Spleen (tissue), 11 donors: ENCODE results near the gene FAM222B. TPM values are rescaled to one million over a fixed set of nuclear protein-coding genes. Genes with fewer than 3 reads are reported as not detected.

Experiments
- DNase-seq: peaks from one replicate; pipeline ENCODE4 v3.0.0-alpha.2; 2020
- H3K27ac ChIP-seq, 8 donors: fragments of 200-600 bp; sonication (generic) in 7 of 8; 1 replicate in 4 of 8; 2 replicates in 4 of 8; pipeline versions ENCODE4 v1.5.0 to v1.8.0; 2016 to 2021; ENCODE audit warnings: inconsistent platforms in 4 of 8, mild to moderate bottlenecking in 4 of 8, moderate library complexity in 1 of 8
- H3K27me3 ChIP-seq, 7 donors: fragments of 200-600 bp; sonication (generic) in 6 of 7; replicated peaks in 1 of 7; 1 replicate in 4 of 7; 2 replicates in 3 of 7; pipeline versions ENCODE4 v1.5.0 to v1.8.0; 2016 to 2021; ENCODE audit warnings: inconsistent platforms in 3 of 7, mild to moderate bottlenecking in 1 of 7
- H3K36me3 ChIP-seq, 6 donors: fragments of 200-600 bp; sonication (generic) in 5 of 6; 1 replicate in 4 of 6; 2 replicates in 2 of 6; pipeline versions ENCODE4 v1.5.0 to v1.8.0; 2016 to 2021; ENCODE audit warnings: inconsistent platforms in 2 of 6
- H3K4me1 ChIP-seq, 6 donors: fragments of 200-600 bp; sonication (generic) in 5 of 6; 1 replicate in 3 of 6; 2 replicates in 3 of 6; pipeline versions ENCODE4 v1.5.0 to v1.8.0; 2016 to 2021; ENCODE audit warnings: inconsistent platforms in 3 of 6
- H3K4me3 ChIP-seq, 8 donors: fragments of 200-600 bp; sonication (generic) in 7 of 8; 1 replicate in 4 of 8; 2 replicates in 4 of 8; pipeline versions ENCODE4 v1.5.0 to v1.8.0; 2016 to 2021; ENCODE audit warnings: inconsistent platforms in 4 of 8, mild to moderate bottlenecking in 4 of 8, moderate library complexity in 2 of 8
- H3K9me3 ChIP-seq, 8 donors: fragments of 200-600 bp; sonication (generic) in 7 of 8; 1 replicate in 4 of 8; 2 replicates in 4 of 8; pipeline versions ENCODE4 v1.5.0 to v1.8.0; 2016 to 2021; ENCODE audit warnings: inconsistent platforms in 4 of 8
- POLR2A ChIP-seq, 3 donors: fragments of 450-650 bp; IDR thresholded peaks; one replicate each; pipeline ENCODE4 v1.5.1; 2017; ENCODE audit warnings: antibody characterized with exemption in 3 of 3, mild to moderate bottlenecking in 1 of 3
- POLR2AphosphoS5 ChIP-seq, 3 donors: sonication (generic); formaldehyde crosslinking; IDR thresholded peaks; one replicate each; pipeline ENCODE4 v1.5.1; 2017; ENCODE audit warnings: antibody characterized with exemption in 3 of 3
- WGBS, 5 donors: extraction: QIAGEN DNeasy Blood & Tissue Kit in 3 of 5; methylation state at CpG; one replicate each; pipeline versions ENCODE4 v1.1.5 to v1.1.7; 2013 to 2018; 5-methylcytosine and 5-hydroxymethylcytosine counted together
- intact Hi-C: fragments of 100-400 bp; cut with DNase I; formaldehyde crosslinking; loops from one replicate; pipeline ENCODE4 v1.15.0; 2023; ENCODE audit warnings: low total_unique reads
- polyA plus RNA-seq, 3 donors: library from polyadenylated mRNA; stranded (reverse); fragments of 200-250 nt; gene quantifications; one replicate each; pipeline ENCODE4 v1.2.1, GENCODE V29; 2013
- total RNA-seq, 7 donors: library from RNA; depleted of rRNA in 3 of 7; stranded (reverse); fragments of >200 nt in 3 of 7; fragmentation: NEBNext Ultra II Directional in 4 of 7; extraction: Animal tissue kit (Norgen Biotek cat#: 25700) in 4 of 7; gene quantifications; one replicate each; pipeline versions ENCODE4 v1.1.0 to v1.2.1, GENCODE V29; 2016 to 2021
- TF ChIP-seq, protein P1 (sequence below), 11 experiments: fragments of 200-600 bp in 7 of 11; fragments of 450-650 bp in 4 of 11; sonication (generic) in 4 of 11; IDR thresholded peaks in 8 of 11; conservative IDR thresholded peaks in 3 of 11; 1 replicate in 7 of 11; 2 replicates in 4 of 11; pipeline versions ENCODE4 v1.4.0 to v1.8.0; 2016 to 2021; ENCODE audit warnings: antibody characterized with exemption in 11 of 11, inconsistent platforms in 4 of 11, mild to moderate bottlenecking in 1 of 11
- donor health status: healthy with polysubstance abuse.
- donor health status: DM: no; HTN: no; CAD: no; lungs with moderate emphysema.
- donor health status: DM: no; HTN: no; CAD: no.
- donor health status: Bipolar disorder and iron deficiency.
- donor health status: healthy.
- donor health status: DM: no; HTN: no; CAD: no.
- donor health status: DM: yes; HTN: yes; CAD: no.

The FAM222B gene
- total and polyA plus RNA-seq, 10 donors = 2.9 to 23.6 (median 15.0) TPM

DNA sequence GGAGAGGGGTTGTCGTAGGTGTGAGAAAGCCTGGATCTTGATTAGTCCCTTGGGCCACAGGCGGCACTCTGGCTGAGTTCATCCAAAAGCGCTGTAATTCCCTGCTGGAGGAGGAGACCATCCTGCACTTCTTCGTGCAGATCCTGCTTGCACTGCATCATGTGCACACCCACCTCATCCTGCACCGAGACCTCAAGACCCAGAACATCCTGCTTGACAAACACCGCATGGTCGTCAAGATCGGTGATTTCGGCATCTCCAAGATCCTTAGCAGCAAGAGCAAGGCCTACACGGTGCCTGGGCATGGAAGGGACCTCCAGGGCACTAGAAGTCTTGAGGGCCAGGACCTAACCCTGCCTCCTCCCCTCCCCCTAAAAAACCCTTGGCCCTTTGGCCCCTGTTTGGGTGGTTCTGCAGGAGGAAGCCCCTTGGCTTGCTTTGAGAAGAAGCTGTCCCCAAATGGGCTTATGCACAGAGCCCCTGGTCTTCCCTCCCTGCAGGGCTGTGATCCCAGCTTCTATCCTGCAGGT is 107.8 kb downstream of the FAM222B start:
- DNase-seq = peak; percentile 61
- H3K27me3 ChIP-seq = no peaks in the 10 kb centered on the region
- no peak for TF ChIP-seq POLR2AphosphoS5 (IDR thresholded peaks at IDR 0.05)
- TF ChIP-seq, protein P1, sequence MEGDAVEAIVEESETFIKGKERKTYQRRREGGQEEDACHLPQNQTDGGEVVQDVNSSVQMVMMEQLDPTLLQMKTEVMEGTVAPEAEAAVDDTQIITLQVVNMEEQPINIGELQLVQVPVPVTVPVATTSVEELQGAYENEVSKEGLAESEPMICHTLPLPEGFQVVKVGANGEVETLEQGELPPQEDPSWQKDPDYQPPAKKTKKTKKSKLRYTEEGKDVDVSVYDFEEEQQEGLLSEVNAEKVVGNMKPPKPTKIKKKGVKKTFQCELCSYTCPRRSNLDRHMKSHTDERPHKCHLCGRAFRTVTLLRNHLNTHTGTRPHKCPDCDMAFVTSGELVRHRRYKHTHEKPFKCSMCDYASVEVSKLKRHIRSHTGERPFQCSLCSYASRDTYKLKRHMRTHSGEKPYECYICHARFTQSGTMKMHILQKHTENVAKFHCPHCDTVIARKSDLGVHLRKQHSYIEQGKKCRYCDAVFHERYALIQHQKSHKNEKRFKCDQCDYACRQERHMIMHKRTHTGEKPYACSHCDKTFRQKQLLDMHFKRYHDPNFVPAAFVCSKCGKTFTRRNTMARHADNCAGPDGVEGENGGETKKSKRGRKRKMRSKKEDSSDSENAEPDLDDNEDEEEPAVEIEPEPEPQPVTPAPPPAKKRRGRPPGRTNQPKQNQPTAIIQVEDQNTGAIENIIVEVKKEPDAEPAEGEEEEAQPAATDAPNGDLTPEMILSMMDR (IDR thresholded peaks at IDR 0.05 in 8 of 11, conservative IDR thresholded peaks at IDR 0.05 in 3 of 11) = no peak
- TF ChIP-seq POLR2A (IDR thresholded peaks at IDR 0.05) = no peak

DNA sequence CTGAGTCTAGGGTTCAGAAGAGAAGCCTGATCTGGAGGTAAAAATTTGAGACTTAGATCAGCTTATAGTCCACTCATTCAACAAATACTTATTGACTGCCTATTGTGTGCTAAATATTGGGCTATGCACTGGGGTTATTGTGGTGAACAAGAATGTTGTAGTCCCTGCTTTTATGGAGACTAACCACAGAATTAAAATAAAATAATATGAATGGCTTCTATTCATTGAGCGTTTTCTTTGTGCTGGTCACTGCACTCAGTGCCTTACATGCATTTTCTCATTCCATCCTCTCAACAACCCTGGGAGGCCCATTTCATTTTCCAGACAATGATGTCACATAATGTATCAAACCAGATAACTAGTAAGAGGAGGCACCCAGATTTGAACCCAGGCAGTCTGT is 109.2 kb downstream of the FAM222B start:
- no peak for TF ChIP-seq POLR2A (IDR thresholded peaks at IDR 0.05)
- TF ChIP-seq, protein P1 (IDR thresholded peaks at IDR 0.05 in 8 of 11, conservative IDR thresholded peaks at IDR 0.05 in 3 of 11) = no peak
- TF ChIP-seq POLR2AphosphoS5 (IDR thresholded peaks at IDR 0.05) = no peak
- no peak overlapping the region for H3K4me3 ChIP-seq
- WGBS, 5 donors = 92 to 98% (median 94%) methylated on average over 1 of the region's 1 CpG
- intact Hi-C loops = no loop called here
- no peak for DNase-seq
- no peak overlapping the region for H3K27ac ChIP-seq
- H3K9me3 ChIP-seq = no peaks in the 10 kb centered on the region
- H3K4me1 ChIP-seq = peaks cover 3 to 44% (median 18%) of the 10 kb centered on the region in 6 donors
- H3K36me3 ChIP-seq = peaks cover 0 to 26% (median 2%) of the 10 kb centered on the region in 6 donors
- no peaks in the 10 kb centered on the region for H3K27me3 ChIP-seq

More for the DNA sequence above, 107.8 kb downstream of the FAM222B start:
- Histone ChIP-seq H3K27ac (no peak overlapping the region), H3K9me3 (no peaks in the 10 kb centered on the region), H3K4me3 (no peak overlapping the region), H3K36me3 (peaks cover 0 to 26% (median 2%) of the 10 kb centered on the region in 6 donors), H3K4me1 (peaks cover 3 to 47% (median 19%) of the 10 kb centered on the region in 6 donors)
- intact Hi-C loops = no loop called here
- 82 to 89% (median 85%) methylated on average over 9 to 10 of the region's 10 CpGs for WGBS, 5 donors

DNA sequence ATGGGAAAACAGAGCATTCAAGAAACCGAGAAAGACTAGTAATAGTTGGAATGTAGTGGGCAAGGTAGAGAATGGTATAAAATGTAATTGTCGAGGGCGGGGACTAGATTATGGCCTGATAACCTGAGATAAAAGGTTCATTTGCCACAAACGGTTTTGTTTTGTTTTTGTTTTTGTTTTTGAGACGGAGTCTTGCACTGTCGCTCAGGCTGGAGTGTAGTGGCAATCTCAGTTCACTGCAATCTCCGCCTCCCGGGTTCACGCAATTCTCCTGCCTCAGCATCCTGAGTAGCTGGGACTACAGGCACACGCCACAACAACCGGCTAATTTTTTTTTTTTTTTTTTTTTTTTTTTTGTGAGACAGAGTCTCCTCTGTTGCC is 112.7 kb downstream of the FAM222B start:
- H3K27ac ChIP-seq = peak overlapping the region in 2 of 8 donors; percentile 98 to 99
- H3K4me1 ChIP-seq = peaks cover 17 to 61% (median 40%) of the 10 kb centered on the region in 6 donors
- DNase-seq = no peak
- H3K27me3 ChIP-seq = no peaks in the 10 kb centered on the region
- H3K9me3 ChIP-seq = no peaks in the 10 kb centered on the region
- peaks cover 0 to 13% (median 2%) of the 10 kb centered on the region in 6 donors for H3K36me3 ChIP-seq
- H3K4me3 ChIP-seq = no peak overlapping the region
- 85 to 89% (median 87%) methylated on average over 11 of the region's 11 CpGs for whole genome bisulfite sequencing, 5 donors
- TF ChIP-seq POLR2AphosphoS5 (IDR thresholded peaks at IDR 0.05) (no peak), POLR2A (IDR thresholded peaks at IDR 0.05) (no peak)
- TF ChIP-seq, protein P1 (IDR thresholded peaks at IDR 0.05 in 8 of 11, conservative IDR thresholded peaks at IDR 0.05 in 3 of 11) = no peak
- intact Hi-C loops = no loop called here

DNA sequence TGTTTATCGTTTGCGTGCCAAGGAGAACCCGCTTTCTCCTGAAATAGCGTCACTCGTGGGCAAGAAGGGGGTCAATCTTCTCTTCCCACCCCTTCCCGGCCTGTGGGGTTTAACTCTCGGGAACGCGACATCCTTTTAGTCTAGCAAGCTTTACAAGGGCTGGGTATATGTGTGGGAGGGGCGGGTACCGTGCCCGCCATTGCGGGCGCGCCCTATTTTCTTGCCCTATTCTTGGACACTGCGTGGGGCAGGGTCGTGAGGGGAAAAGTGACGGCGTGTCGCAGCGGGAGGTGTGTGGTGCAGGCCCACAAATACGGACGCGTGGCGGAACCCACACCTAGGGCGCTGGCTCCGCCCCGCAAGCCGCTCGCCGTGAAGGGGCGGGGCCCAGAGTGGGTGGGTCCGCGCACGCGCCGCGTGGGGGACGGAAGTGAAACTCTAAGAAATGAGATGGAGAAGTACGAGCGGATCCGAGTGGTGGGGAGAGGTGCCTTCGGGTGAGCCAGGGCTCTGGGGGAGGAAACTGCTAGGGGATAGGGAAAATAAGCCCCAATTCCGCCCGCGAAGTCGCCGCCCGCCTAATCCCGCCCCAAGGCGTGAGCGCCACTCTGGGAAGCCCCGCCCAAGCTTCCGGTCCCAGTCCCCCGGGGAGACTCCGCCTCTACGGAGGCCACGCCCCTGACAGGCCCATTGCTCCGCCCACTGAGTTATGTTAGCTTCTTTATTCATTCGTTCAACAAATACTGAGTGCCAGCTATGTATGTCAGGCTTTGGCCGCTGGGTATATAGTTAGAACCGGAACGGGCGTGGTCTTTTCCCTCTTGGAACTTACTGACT is 114.0 kb downstream of the FAM222B start, which contains the start of gene NEK8:
NEK8 (plus strand) TSS at position 425 of the 837 bp plus-strand sequence; CDS start at position 451, 26 bp downstream.
- Histone ChIP-seq H3K27ac (peak within 1 kb of the TSS; percentile 87 to 99 (median 98)), H3K4me1 (peaks cover 19 to 62% (median 51%) of the 10 kb centered on the region in 6 donors), H3K36me3 (peaks cover 0 to 15% (median 13%) of the 10 kb centered on the region in 6 donors), H3K27me3 (no peaks in the 10 kb centered on the region), H3K4me3 (peak within 1 kb of the TSS; percentile 52 to 92 (median 74)), H3K9me3 (no peaks in the 10 kb centered on the region)
- TF ChIP-seq, protein P1 (IDR thresholded peaks at IDR 0.05 in 8 of 11, conservative IDR thresholded peaks at IDR 0.05 in 3 of 11) = peak in 1 of 11 experiments; percentile 26
- TF ChIP-seq POLR2A (IDR thresholded peaks at IDR 0.05) = peak in 1 of 3 donors; percentile 61
- peak; percentile 91 to 93 (median 93) for TF ChIP-seq POLR2AphosphoS5 (IDR thresholded peaks at IDR 0.05)
- WGBS, 5 donors = 0 to 1% (median 0%) methylated on average over 56 to 64 of the region's 64 CpGs
- DNase-seq = peak; percentile 99
- intact Hi-C loops = no loop called here
